SK-N-SH treated with all-trans-retinoic acid at 6 μM for 48 hours (cell line): ENCODE results near the gene MAP7D1.

Experiments used
- ATAC-seq: fragments of 200-7000 bp; cut with Tn5 transposase; 3 replicates; pipeline ENCODE4 v1.9.1; 2020; ENCODE audit warnings: mild to moderate bottlenecking, moderate library complexity
- BACH2 ChIP-seq: fragments of 250-450 bp; sonication (Bioruptor Pico); IDR thresholded peaks from 2 replicates; pipeline ENCODE4 v1.9.0; 2021; ENCODE audit warnings: mild to moderate bottlenecking, borderline replicate concordance
- CREB5 ChIP-seq: fragments of 250-450 bp; sonication (Bioruptor Pico); IDR thresholded peaks from 2 replicates; pipeline ENCODE4 v1.5.1; 2020; ENCODE audit warnings: low read depth, mild to moderate bottlenecking, moderate library complexity
- CSDC2 ChIP-seq: fragments of 250-450 bp; sonication (Bioruptor Pico); IDR thresholded peaks from 2 replicates; pipeline ENCODE4 v1.5.0; 2020; ENCODE audit warnings: mild to moderate bottlenecking, moderate library complexity
- CSRNP3 ChIP-seq: fragments of 250-450 bp; sonication (Bioruptor Pico); IDR thresholded peaks from 2 replicates; pipeline ENCODE4 v1.5.1; 2021; ENCODE audit warnings: mild to moderate bottlenecking, moderate library complexity
- ESRRG ChIP-seq: fragments of 250-450 bp; sonication (Bioruptor Pico); IDR thresholded peaks from 2 replicates; pipeline ENCODE4 v1.6.1; 2021; ENCODE audit warnings: mild to moderate bottlenecking
- GLIS3 ChIP-seq: fragments of 250-450 bp; sonication (Bioruptor Pico); IDR thresholded peaks from 2 replicates; pipeline ENCODE4 v1.5.0; 2020; ENCODE audit warnings: mild to moderate bottlenecking, moderate library complexity
- ISL1 ChIP-seq: fragments of 250-450 bp; sonication (Bioruptor Pico); IDR thresholded peaks from 2 replicates; pipeline ENCODE4 v2.1.2; 2022; ENCODE audit warnings: mild to moderate bottlenecking, moderate library complexity
- OSR1 ChIP-seq: fragments of 250-450 bp; sonication (Bioruptor Pico); IDR thresholded peaks from 2 replicates; pipeline ENCODE4 v1.8.0; 2022; ENCODE audit warnings: moderate library complexity, mild to moderate bottlenecking, inconsistent platforms
- POU6F1 ChIP-seq: fragments of 250-450 bp; sonication (Bioruptor Pico); IDR thresholded peaks from 2 replicates; pipeline ENCODE4 v1.8.0; 2021; ENCODE audit warnings: low read depth, mild to moderate bottlenecking, moderate library complexity, borderline replicate concordance
- PPARA ChIP-seq: fragments of 250-450 bp; sonication (Bioruptor Pico); IDR thresholded peaks from 2 replicates; pipeline ENCODE4 v1.5.0; 2020; ENCODE audit warnings: mild to moderate bottlenecking, borderline replicate concordance
- RARB ChIP-seq: fragments of 250-450 bp; sonication (Bioruptor Pico); IDR thresholded peaks from 2 replicates; pipeline ENCODE4 v1.8.0; 2021; ENCODE audit warnings: mild to moderate bottlenecking, moderate library complexity
- SNAI2 ChIP-seq: fragments of 250-450 bp; sonication (Bioruptor Pico); IDR thresholded peaks from 2 replicates; pipeline ENCODE4 v1.5.0; 2020; ENCODE audit warnings: mild to moderate bottlenecking, moderate library complexity
- TCF4 ChIP-seq: fragments of 250-450 bp; sonication (Bioruptor Pico); IDR thresholded peaks from 2 replicates; pipeline ENCODE4 v1.8.0; 2021; ENCODE audit warnings: mild to moderate bottlenecking, moderate library complexity, borderline replicate concordance
- TOX ChIP-seq: fragments of 250-450 bp; sonication (Bioruptor Pico); IDR thresholded peaks from 2 replicates; pipeline ENCODE4 v1.8.0; 2021; ENCODE audit warnings: mild to moderate bottlenecking, moderate library complexity, borderline replicate concordance
- TSHZ2 ChIP-seq: fragments of 250-450 bp; sonication (Bioruptor Pico); IDR thresholded peaks from 2 replicates; pipeline ENCODE4 v1.5.0; 2020; ENCODE audit warnings: mild to moderate bottlenecking, moderate library complexity
- ZFP3 ChIP-seq: fragments of 250-450 bp; sonication (Bioruptor Pico); IDR thresholded peaks from 2 replicates; pipeline ENCODE4 v1.5.0; 2020; ENCODE audit warnings: mild to moderate bottlenecking, moderate library complexity
- ZFP30 ChIP-seq: fragments of 450-650 bp; formaldehyde crosslinking; IDR thresholded peaks from 2 replicates; pipeline ENCODE4 v1.5.0; 2022; ENCODE audit warnings: mild to moderate bottlenecking, moderate library complexity
- ZNF565 ChIP-seq: fragments of 450-650 bp; formaldehyde crosslinking; conservative IDR thresholded peaks from 2 replicates; pipeline ENCODE4 v1.5.0; 2020; ENCODE audit warnings: low read depth, mild to moderate bottlenecking, moderate library complexity
- ZNF70 ChIP-seq: fragments of 450-650 bp; formaldehyde crosslinking; IDR thresholded peaks from 2 replicates; pipeline ENCODE4 v1.5.0; 2020; ENCODE audit warnings: mild to moderate bottlenecking, moderate library complexity
- ZNF8 ChIP-seq: fragments of 450-650 bp; formaldehyde crosslinking; IDR thresholded peaks from 2 replicates; pipeline ENCODE4 v1.5.0; 2020; ENCODE audit warnings: mild to moderate bottlenecking, moderate library complexity

Gene MAP7D1

GRCh38 chr1:36198641-36199040 is 42.7 kb downstream of the MAP7D1 start:
- ATAC-seq, result no peak
- no peak for TF ChIP-seq ISL1 (CRISPR knock-in tag)
- TF ChIP-seq GLIS3 (CRISPR knock-in tag), result no peak
- no peak for TF ChIP-seq CSDC2
- TF ChIP-seq CREB5 (CRISPR knock-in tag), result no peak
- no peak for TF ChIP-seq PPARA (CRISPR knock-in tag)
- no peak for TF ChIP-seq TCF4 (CRISPR knock-in tag)

- TF ChIP-seq GLIS3 (CRISPR knock-in tag) (no peak), CSDC2 (no peak), TSHZ2 (CRISPR knock-in tag) (no peak), ZNF565 (CRISPR knock-in tag) (no peak), ZFP3 (CRISPR knock-in tag) (no peak), ZFP30 (CRISPR knock-in tag) (no peak), ZNF70 (no peak), OSR1 (CRISPR knock-in tag) (no peak), CSRNP3 (no peak), POU6F1 (CRISPR knock-in tag) (no peak), CREB5 (CRISPR knock-in tag) (no peak), ISL1 (CRISPR knock-in tag) (no peak)
- ATAC-seq, result peak; percentile 20
These were observed 44.2 kb downstream of the MAP7D1 start for GRCh38 chr1:36199934-36200741.

GRCh38 chr1:36203027-36203553 is 47.1 kb downstream of the MAP7D1 start:
- no peak; the same call in 2 of the 3 replicates for ATAC-seq
- no peak for TF ChIP-seq PPARA (CRISPR knock-in tag)
- no peak for TF ChIP-seq TSHZ2 (CRISPR knock-in tag)
- no peak for TF ChIP-seq ZNF8 (CRISPR knock-in tag)
- TF ChIP-seq TOX, result no peak
- no peak for TF ChIP-seq ZNF565 (CRISPR knock-in tag)
- no peak for TF ChIP-seq OSR1 (CRISPR knock-in tag)
- no peak for TF ChIP-seq GLIS3 (CRISPR knock-in tag)
- TF ChIP-seq BACH2 (CRISPR knock-in tag), result no peak
- TF ChIP-seq RARB (CRISPR knock-in tag), result no peak
- no peak for TF ChIP-seq POU6F1 (CRISPR knock-in tag)
- TF ChIP-seq CSRNP3, result no peak
- no peak for TF ChIP-seq TCF4 (CRISPR knock-in tag)
- TF ChIP-seq CSDC2, result no peak
- TF ChIP-seq ZFP30 (CRISPR knock-in tag), result no peak
- TF ChIP-seq SNAI2 (CRISPR knock-in tag), result no peak
- TF ChIP-seq ESRRG, result no peak
